HG03045 (cell line): ENCODE results near the gene KRTAP20-3.

Source experiments
- ATAC-seq: cut with Tn5 transposase; IDR thresholded peaks from one replicate; pipeline ENCODE4 v1.9.1; 2021; ENCODE audit warnings: mild to moderate bottlenecking, moderate library complexity; ENCODE audit not compliant: unreplicated experiment

KRTAP20-3 gene

DNA sequence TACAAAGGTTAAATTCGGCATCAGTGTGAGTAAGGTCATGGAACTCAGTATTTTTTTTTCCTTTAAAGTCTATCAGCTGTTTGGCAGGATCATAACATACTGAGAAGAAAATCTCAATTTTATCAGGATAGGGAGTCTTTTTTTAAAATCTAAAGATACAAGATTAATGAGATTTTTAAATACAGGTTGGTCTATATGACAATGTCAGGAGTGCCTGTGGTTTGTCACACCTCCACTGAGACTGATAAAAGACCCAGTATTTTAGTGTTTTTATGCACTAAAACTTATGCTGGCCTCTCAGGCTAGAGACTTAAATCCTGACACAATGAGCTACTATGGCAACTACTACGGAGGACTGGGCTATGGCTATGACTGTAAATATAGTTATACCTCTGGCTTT, at the start of gene KRTAP20-3:
KRTAP20-3 (plus strand) TSS at position 301 of the 400 bp plus-strand sequence.
- ATAC-seq, result no peak

GRCh38 chr21:30598802-30599201, 43.9 kb upstream of the KRTAP20-3 start, which contains the start of gene KRTAP6-2:
Gene KRTAP6-2, minus strand, starts transcription at chr21:30598902. Its CDS starts 28 bp downstream, at chr21:30598874.
- ATAC-seq, result no peak

- ATAC-seq, result no peak
Measured at GRCh38 chr21:30600787-30601186, 41.9 kb upstream of the KRTAP20-3 start, which contains the start of gene KRTAP22-1. Gene KRTAP22-1, plus strand, starts transcription at chr21:30601087.

GRCh38 chr21:30605968-30606367, 36.7 kb upstream of the KRTAP20-3 start:
- no peak for ATAC-seq

GRCh38 chr21:30612132-30612531, 30.5 kb upstream of the KRTAP20-3 start:
- ATAC-seq, result no peak

- ATAC-seq, result no peak
Measured at GRCh38 chr21:30613836-30614235, 28.8 kb upstream of the KRTAP20-3 start, which contains the start of gene KRTAP6-1. Gene KRTAP6-1, minus strand, starts transcription at chr21:30613930. Its CDS starts 26 bp downstream, at chr21:30613904.

GRCh38 chr21:30615199-30615598, 27.5 kb upstream of the KRTAP20-3 start:
- ATAC-seq, result no peak

- no peak for ATAC-seq
Measured at GRCh38 chr21:30616125-30616524, 26.5 kb upstream of the KRTAP20-3 start, which contains the start of gene KRTAP20-1. Gene KRTAP20-1, plus strand, starts transcription at chr21:30616425. Its CDS starts 30 bp downstream, at chr21:30616455.

GRCh38 chr21:30620080-30620479, 22.6 kb upstream of the KRTAP20-3 start:
- ATAC-seq, result no peak

- ATAC-seq, result no peak
Measured at GRCh38 chr21:30620522-30620921, 22.1 kb upstream of the KRTAP20-3 start, which contains the start of gene KRTAP20-4. Gene KRTAP20-4, plus strand, starts transcription at chr21:30620627.

DNA sequence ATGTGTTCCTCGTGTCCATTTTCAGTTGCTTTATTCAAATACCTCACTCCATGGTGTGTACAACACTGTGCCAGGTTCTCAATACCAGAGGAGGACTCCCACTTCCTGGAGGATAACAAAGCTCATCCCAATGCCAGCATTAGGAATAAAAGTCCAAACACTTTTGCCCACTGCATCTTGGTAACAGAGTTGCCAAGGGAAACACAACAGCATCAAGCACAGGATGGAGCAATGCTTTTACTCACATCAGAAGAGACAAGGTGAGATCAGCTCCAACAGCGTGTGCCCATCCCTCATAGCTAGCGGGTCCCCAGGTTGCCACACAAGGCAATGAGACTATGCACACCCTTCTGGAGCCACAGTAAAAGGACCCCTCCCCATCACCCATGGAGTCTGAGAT, 19.3 kb upstream of the KRTAP20-3 start:
- ATAC-seq, result no peak

GRCh38 chr21:30625449-30626165, 17.1 kb upstream of the KRTAP20-3 start:
- no peak for ATAC-seq

DNA sequence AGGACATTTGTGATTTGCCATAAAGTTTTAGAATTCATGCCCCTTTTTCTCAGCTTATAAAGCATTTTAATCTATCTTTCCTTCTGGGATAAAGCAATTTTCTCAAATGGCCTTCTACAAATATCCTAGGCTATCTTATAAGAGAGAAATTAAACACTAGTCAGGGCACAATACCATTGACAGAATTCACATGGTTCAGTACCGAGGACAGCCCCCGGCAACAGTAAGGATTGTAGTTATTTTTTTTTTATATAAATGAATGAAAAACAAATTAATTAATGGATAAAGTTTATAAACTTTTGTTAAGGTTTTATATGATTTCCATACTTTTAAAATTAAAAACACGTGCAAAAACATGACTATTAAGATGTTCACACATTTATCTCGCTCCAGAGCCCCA, 14.6 kb upstream of the KRTAP20-3 start:
- no peak for ATAC-seq

DNA sequence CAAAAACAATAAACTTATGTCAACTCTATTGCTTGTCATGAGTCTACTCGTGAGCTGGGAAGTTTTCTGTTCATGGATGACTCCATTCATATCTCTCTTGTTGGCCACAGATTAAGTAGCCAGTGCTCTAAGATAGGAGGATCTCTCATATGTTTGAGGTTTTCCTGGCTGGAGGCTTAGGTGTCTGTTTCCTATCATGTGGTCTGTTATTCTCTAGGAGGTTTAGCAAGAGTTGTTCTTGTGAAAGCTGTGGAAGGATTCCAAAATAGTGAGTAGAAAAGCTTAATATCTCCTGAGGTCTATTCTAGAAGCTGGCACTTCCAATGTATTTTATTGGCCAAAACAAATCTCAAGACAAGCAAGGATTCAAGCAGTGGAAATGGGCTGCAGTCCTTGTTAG, 13.5 kb upstream of the KRTAP20-3 start:
- ATAC-seq, result no peak

DNA sequence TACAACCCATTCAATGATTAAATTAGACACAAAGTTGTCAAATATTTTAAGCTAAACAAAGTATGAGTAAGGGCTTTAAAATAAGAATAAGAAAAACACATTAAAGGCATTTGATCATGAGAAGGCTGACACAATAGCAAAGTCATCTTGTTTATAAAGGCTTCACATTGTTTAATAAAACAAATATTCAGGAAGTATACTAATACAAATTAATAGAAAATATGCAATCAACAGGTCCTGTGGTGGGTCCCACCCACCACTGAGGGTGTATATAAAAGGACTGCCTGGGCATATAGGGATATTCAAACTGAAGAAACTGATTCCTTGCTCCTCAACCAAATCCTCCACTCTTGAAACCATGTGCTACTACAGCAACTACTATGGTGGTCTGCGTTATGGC, 7.8 kb upstream of the KRTAP20-3 start, which contains the start of gene KRTAP20-2:
KRTAP20-2 (plus strand) TSS at position 301 of the 400 bp plus-strand sequence; CDS start at position 359, 58 bp downstream.
- ATAC-seq, result no peak

GRCh38 chr21:30638686-30639085, 4.0 kb upstream of the KRTAP20-3 start:
- ATAC-seq, result no peak

GRCh38 chr21:30646904-30647414, 4.3 kb downstream of the KRTAP20-3 start:
- ATAC-seq, result no peak

GRCh38 chr21:30652891-30653290, 10.2 kb downstream of the KRTAP20-3 start:
- ATAC-seq, result no peak

DNA sequence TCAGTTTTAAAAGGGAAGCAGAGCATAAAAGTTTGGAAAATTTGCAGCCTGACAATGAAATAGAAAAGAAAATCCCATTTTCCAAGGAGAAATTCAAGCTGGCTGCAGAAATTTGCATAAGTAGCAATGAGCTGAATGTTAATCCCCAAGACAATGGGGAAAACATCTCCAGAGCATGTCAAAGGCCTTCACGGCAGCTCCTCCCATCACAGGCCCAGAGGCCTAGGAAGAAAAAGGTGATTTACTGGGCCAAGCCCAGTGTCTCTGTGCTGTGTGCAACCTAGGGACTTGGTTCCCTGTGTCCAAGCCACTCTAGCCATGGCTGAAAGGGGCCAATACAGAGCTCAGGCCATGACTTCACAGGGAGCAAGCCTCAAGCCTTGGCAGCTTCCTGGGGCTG, 26.1 kb downstream of the KRTAP20-3 start:
- no peak for ATAC-seq

- no peak for ATAC-seq
Measured at GRCh38 chr21:30672985-30673650, 30.5 kb downstream of the KRTAP20-3 start.

GRCh38 chr21:30674312-30674711, 31.6 kb downstream of the KRTAP20-3 start:
- ATAC-seq, result no peak

DNA sequence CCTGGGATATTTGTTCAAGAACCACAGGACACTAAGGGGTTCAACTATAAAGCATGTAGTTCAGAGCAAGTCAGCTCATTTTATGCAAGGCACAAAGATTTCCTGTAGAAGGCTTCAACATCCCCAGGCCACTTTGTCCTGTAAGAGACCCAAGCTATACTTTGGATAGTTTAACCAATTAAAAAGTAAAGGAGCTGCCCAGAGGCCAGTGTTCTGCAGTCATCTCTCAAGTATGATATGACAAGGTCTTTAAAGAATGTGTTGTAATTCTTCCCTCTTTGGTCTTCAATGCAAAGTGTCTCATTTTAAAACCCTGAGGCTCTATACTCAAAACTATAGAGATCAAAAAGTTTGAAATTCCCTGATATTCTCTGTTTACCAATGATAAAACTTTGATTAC, 34.1 kb downstream of the KRTAP20-3 start:
- ATAC-seq, result no peak
